NCI-H748 (cell line): ENCODE data around the gene PRMT3.
A peak's percentile ranks its signal among the peaks of the same experiment; 100 is the strongest.
"Not testable (repeated sequence)": the region's sequence is repeated elsewhere in the genome, so short reads cannot be mapped to it uniquely, and the experiment has no call there.

Experiments used
- DNase-seq: peaks from one replicate; lab custom pipeline; 2025; ENCODE audit not compliant: unreplicated experiment; lab: John Stamatoyannopoulos, UW

PRMT3 gene

GRCh38 chr11:20453657-20454316 lies 66.3 kb downstream of the PRMT3 start:
- DNase-seq = no peak

DNA sequence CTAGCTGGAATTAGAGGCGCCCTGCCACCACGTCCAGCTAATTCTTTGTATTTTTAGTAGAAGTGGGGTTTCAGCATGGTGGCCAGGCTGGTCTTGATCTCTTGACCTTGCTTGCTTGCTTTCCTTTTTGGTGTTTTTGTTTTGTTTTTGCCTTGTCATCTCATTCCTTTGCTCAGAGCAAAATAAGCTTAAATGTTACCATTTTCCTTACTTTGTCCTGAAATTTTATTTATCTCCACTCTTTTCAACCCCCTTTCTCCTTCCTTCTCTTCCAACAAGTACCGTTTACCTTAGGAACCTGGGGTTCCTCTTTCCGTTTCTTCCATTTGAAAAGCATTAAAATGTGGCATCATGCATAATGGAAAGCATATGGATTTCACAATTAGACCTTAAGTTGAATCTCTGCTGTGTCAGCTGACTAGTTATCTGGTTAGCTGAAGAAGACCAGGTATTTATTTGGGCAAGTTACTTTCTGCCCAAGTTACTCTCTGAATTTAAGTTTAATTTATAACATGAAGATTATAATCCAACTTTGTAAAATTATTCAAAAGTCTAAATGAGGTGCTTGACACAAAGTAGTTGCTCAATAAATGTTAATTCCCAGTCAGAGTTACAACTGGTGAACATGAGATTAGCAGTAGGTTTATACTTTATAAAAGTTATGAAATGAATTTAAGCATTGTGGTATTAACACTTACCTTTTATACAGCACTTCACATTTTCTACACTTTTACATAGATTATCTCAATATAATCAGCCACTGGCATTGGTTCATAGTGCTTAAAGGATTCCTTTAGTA lies 69.7 kb downstream of the PRMT3 start:
- no peak for DNase-seq

- no peak for DNase-seq
These were observed 70.6 kb downstream of the PRMT3 start for GRCh38 chr11:20457934-20458680.

DNA sequence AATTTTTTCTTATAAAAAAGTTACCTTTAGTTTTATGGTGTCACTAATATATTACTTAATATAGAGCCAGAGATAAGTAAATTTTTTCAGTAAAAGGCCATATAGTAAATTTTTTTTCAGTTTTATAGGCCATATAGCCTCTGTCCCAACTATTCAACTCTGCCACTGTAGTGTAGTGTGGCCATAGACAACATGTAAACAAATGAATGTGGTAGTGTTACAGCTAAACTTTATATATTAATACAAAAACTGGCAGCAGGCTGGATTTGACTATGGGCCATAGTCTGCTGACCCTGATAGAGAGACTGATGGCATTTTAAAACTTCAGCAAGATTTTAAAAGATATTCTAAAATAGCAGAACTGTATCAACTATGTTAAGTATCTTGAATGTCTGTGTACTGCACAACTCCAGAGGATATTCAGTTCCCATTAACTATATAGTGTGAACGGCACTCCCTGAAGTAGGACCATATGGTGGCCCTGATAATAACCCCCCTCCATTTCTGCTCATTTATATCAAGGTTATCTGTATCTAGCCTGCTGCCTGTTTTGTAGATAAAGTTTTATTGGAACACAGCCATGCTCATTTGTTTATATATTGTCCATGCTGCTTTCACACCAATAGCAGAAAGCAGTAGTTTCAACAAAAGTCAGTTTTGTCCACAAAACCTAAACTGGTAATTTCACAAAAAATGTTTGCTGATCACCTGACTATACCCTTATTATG lies 71.6 kb downstream of the PRMT3 start:
- no peak for DNase-seq

DNA sequence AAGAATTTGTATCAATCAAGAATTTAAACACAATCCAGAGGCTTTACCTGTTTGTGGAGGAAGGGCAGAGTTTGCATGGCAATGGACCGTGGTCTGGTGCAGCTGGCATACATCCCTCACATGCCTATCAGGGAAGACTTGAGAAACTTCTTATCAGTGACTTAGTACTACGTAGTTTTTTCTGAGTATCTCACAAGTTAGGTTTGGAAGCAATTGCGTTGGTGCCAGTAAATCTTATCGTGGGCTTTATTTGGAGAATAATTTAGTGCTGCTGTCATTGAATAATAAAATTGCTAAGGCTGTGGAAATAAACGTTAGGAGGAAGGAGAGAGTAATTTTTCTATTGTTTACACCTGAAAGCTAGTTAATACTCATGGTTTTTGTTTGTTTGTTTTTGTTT lies 72.3 kb downstream of the PRMT3 start:
- no peak for DNase-seq

DNA sequence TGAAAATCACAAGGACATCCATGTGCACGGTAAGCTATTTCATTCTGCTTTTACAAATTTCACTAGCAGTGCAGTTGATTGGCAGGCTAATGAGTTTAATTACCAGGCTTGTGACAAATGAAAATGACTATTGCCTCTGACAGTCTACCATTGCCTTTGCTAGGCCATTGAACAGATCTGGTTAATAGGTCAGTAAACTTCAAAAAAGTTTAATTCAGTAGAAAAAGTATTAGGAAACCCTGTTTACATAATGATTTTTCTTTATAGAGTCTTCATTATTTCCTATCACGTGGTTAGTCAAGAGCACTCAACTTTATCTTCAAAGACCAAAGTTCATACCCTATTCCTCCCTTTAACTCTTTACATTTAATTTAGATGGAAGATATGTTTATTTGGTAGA lies 77.0 kb downstream of the PRMT3 start:
- no peak for DNase-seq

GRCh38 chr11:20467487-20468185 lies 80.1 kb downstream of the PRMT3 start:
- DNase-seq = no peak

DNA sequence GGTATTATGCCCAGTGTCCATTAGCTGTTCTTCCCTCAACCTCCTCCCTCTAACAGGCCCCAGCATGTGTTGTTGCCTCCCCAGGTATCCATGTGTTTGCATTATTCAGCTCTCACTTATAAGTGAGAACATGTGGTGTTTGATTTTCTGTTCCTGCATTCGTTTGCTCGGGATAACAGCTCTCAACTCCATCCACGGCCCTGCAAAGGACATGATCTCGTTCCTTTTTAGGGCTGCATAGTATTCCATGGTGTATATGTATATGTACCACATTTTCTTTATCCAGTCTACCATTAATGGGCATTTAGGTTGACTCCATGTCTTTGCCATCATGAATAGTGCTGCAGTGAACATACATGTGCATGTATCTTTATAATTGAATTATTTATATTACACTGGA lies 82.8 kb downstream of the PRMT3 start:
- no peak for DNase-seq

DNA sequence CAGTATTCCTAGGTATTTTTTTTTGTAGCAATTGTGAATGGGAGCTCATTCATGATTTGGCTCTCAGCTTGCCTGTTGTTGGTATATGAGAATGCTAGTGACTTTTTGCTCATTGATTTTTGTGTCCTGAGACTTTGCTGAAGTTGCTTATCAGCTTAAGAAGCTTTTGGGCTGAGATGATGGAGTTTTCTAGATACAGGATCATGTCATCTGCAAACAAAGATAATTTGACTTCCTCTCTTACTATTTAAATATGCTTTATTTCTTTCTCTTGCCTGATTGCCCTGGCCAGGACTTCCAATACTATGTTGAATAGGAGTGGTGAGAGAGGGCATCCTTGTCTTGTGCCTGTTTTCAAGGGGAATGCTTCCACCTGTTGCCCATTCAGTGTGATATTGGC lies 84.4 kb downstream of the PRMT3 start:
- DNase-seq = not testable (repeated sequence)

DNA sequence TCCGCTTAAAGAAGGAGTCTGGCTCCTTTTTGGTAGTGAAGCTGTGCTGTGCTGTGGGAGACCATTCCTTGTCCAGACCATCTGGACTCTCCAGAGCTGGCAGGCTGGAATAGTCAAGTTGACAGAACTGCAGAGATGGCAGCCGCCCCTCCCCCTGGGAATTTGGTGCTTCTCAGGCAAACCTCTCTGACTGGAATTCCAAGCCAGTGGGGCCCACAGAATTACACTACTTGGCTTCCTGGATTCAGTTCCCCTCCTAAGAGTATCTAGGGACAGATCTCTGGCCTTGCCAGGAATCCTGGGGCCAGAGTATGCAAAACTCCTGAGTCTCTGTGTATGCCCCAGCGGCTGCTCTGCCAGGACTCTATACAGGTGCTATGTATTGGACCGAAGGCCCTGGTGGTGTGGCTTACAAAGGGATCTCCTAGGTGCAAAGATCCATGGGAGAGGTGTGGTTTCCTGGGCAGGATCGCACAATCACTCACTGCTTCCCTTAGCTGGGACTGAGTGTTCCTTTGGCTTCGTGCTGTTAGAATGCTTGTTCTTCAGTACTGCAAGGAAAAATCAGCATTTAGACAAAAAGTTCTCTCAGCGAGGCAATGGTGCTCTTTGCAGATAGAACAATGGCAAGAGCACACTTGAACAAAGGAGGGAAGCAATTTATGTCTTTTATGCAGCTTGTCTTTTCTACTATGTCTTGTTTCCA lies 86.8 kb downstream of the PRMT3 start:
- no peak for DNase-seq

GRCh38 chr11:20474882-20475517 lies 87.5 kb downstream of the PRMT3 start:
- DNase-seq = no peak

DNA sequence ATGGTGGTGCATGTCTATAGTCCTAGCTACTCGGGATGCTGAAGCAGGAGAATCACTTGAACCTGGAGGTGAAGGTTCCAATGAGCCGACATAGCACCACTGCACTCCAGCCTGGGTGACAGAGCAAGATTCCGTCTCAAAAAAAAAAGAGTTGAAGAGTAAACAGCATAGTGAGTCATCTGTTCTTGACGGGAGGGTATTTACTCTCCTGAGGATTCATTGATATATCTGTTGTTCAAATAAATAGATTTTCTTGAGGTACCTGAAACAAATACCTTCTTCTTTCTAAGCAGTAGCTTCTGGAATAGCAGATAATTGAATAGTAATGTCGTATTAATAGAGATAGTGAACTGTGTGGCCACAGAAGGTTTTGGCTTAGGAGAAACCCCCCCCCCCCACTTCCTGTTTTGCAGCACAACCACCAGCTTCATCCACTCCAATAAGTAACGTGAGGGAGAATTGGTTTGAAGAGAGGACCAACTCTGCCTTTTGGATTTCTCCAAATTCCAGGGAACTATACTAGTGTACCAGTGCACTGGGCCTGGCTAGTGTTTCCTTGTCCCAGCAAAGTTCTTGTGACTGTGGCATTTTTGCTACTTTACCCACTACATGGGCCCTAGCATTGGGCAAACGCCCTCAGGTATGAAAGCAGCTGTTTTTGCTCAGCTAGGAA lies 90.0 kb downstream of the PRMT3 start:
- no peak for DNase-seq

- no peak for DNase-seq
These were observed 92.0 kb downstream of the PRMT3 start for GRCh38 chr11:20479513-20479912.

- no peak for DNase-seq
These were observed 96.4 kb downstream of the PRMT3 start for GRCh38 chr11:20483931-20484330.

- not testable (repeated sequence) for DNase-seq
These were observed 96.9 kb downstream of the PRMT3 start for GRCh38 chr11:20484416-20484815.

GRCh38 chr11:20488352-20488751 lies 100.8 kb downstream of the PRMT3 start:
- peak; percentile 96 for DNase-seq

GRCh38 chr11:20489948-20490347 lies 102.4 kb downstream of the PRMT3 start:
- DNase-seq = no peak

- peak; percentile 18 for DNase-seq
These were observed 105.8 kb downstream of the PRMT3 start for GRCh38 chr11:20493340-20493739.
